GM12878 (cell line): Measurements from ENCODE around the gene CD58. TPM values are rescaled to one million over a fixed set of nuclear protein-coding genes. Genes with fewer than 3 reads are reported as not detected.
A peak's percentile ranks its signal among the peaks of the same experiment; 100 is the strongest.

ENCODE experiments used
- ATAC-seq: fragments of 200-7000 bp; cut with Tn5 transposase; 3 replicates; pipeline ENCODE4 v1.9.1; 2020; ENCODE audit warnings: mild to moderate bottlenecking, moderate library complexity
- BruUV-seq: library from RNA; stranded (reverse); fragments of 400-500 nt; replicated peaks from 2 replicates; lab custom pipeline; 2021; lab: Mats Ljungman, UMichigan
- CTCF ChIA-PET: fragments of 300-600 bp; sonication (Branson Sonifier 250); formaldehyde crosslinking; extraction: SDS; loops from one replicate; lab custom pipeline; 2021; ENCODE audit warnings: inconsistent platforms; lab: Yijun Ruan, JAX
- POLR2A ChIA-PET: fragments of 350-600 bp; formaldehyde crosslinking; extraction: SDS; loops from one replicate; lab custom pipeline; 2021; ENCODE audit warnings: inconsistent platforms; lab: Charles Lee
- RAD21 ChIA-PET: fragments of 300-600 bp; sonication (Branson Sonifier 250); formaldehyde crosslinking; loops from one replicate; lab custom pipeline; 2023; ENCODE audit warnings: antibody characterized with exemption; ENCODE audit not compliant: unreplicated experiment; lab: Charles Lee
- SMC1A ChIA-PET: fragments of 300-600 bp; sonication (Branson Sonifier 250); formaldehyde crosslinking; loops from one replicate; lab custom pipeline; 2023; ENCODE audit not compliant: unreplicated experiment, uncharacterized antibody; lab: Charles Lee
- DNase-seq: peaks from one replicate; pipeline ENCODE4 v3.0.0-alpha.2; 2011; ENCODE audit warnings: low read depth, low spot score
- FAIRE-seq: peaks from 3 replicates; lab custom pipeline; 2011; peaks lifted over from hg19 to GRCh38; lab: Jason Lieb, UNC
- H2AFZ ChIP-seq: 2 replicates; pipeline ENCODE4 v1.6.0; 2011; ENCODE audit warnings: low read depth, low read length, control low read depth; ENCODE audit not compliant: control insufficient read depth
- H3K27ac ChIP-seq: 2 replicates; pipeline ENCODE4 v1.5.1; 2011; ENCODE audit warnings: control low read depth; ENCODE audit not compliant: control insufficient read depth, insufficient read depth
- H3K27me3 ChIP-seq, 2 experiments: replicated peaks in 1 of 2; 2 replicates each; pipeline versions ENCODE4 v1.6.0 to v1.6.1; 2011; ENCODE audit warnings: low read length in 1 of 2; ENCODE audit not compliant: control insufficient read depth in 2 of 2, insufficient read depth in 2 of 2
- H3K36me3 ChIP-seq, 2 experiments: 2 replicates each; pipeline ENCODE4 v1.5.1; 2011; ENCODE audit warnings: low read length in 1 of 2; ENCODE audit not compliant: control insufficient read depth in 2 of 2, insufficient read depth in 2 of 2
- H3K4me1 ChIP-seq: 2 replicates; pipeline ENCODE4 v1.6.1; 2011; ENCODE audit warnings: mild to moderate bottlenecking, low read length, moderate library complexity, mixed read lengths; ENCODE audit not compliant: control insufficient read depth, insufficient read depth
- H3K4me2 ChIP-seq: 2 replicates; pipeline ENCODE4 v1.6.0; 2011; ENCODE audit warnings: control low read depth; ENCODE audit not compliant: control insufficient read depth, insufficient read depth
- H3K4me3 ChIP-seq: fragments of 200-600 bp; sonication (generic); 2 replicates; pipeline ENCODE4 v1.5.1; 2016
- H3K79me2 ChIP-seq: 2 replicates; pipeline ENCODE4 v1.6.0; 2011; ENCODE audit warnings: low read length; ENCODE audit not compliant: control insufficient read depth, insufficient read depth
- H3K9ac ChIP-seq: 2 replicates; pipeline ENCODE4 v1.8.0; 2011; ENCODE audit warnings: low read length, control low read depth, mixed read lengths; ENCODE audit not compliant: control insufficient read depth, insufficient read depth
- H3K9me3 ChIP-seq: replicated peaks from 3 replicates; pipeline ENCODE4 v1.5.1; 2011; ENCODE audit warnings: mild to moderate bottlenecking, low read length; ENCODE audit not compliant: control insufficient read depth, insufficient read depth
- H4K20me1 ChIP-seq: 2 replicates; pipeline ENCODE4 v1.6.0; 2011; ENCODE audit not compliant: control insufficient read depth, insufficient read depth
- ATF7 ChIP-seq: fragments of 450-650 bp; IDR thresholded peaks from 2 replicates; pipeline ENCODE4 v1.6.1; 2016; ENCODE audit warnings: low read depth, mild to moderate bottlenecking
- BCL11A ChIP-seq: IDR thresholded peaks from 2 replicates; pipeline ENCODE4 v1.6.1; 2011; ENCODE audit warnings: low read depth, low read length
- BCL3 ChIP-seq: IDR thresholded peaks from 2 replicates; pipeline ENCODE4 v1.6.1; 2011; ENCODE audit warnings: borderline replicate concordance, low read depth, mild to moderate bottlenecking, moderate library complexity, low read length; ENCODE audit not compliant: insufficient read depth, poor library complexity, severe bottlenecking
- BHLHE40 ChIP-seq, 2 experiments: fragments of 450-650 bp in 1 of 2; IDR thresholded peaks; 2 replicates each; pipeline ENCODE4 v1.6.1; 2011 to 2017; ENCODE audit warnings: low read depth in 2 of 2, borderline replicate concordance in 1 of 2, improper control_type of control experiment in 1 of 2, low read length in 1 of 2, mild to moderate bottlenecking in 1 of 2
- EED ChIP-seq: sonication (generic); IDR thresholded peaks from 2 replicates; pipeline ENCODE4 v1.6.1; 2016; ENCODE audit warnings: antibody characterized with exemption, low read depth
- EP300 ChIP-seq, 2 experiments: fragments of 150-350 bp in 1 of 2; IDR thresholded peaks; 2 replicates each; pipeline ENCODE4 v1.6.1; 2011 to 2012; ENCODE audit warnings: low read depth in 2 of 2, low read length in 2 of 2, borderline replicate concordance in 1 of 2, improper control_type of control experiment in 1 of 2, inconsistent platforms in 1 of 2; ENCODE audit not compliant: control insufficient read depth in 1 of 2
- EZH2 ChIP-seq: IDR thresholded peaks from 2 replicates; pipeline ENCODE4 v1.6.1; 2012; ENCODE audit warnings: low read depth, mild to moderate bottlenecking, control low read depth, inconsistent platforms, low read length, borderline replicate concordance; ENCODE audit not compliant: control insufficient read depth
- IKZF1 ChIP-seq: fragments of 450-650 bp; conservative IDR thresholded peaks from 2 replicates; pipeline ENCODE4 v1.6.1; 2017; ENCODE audit warnings: antibody characterized with exemption, mild to moderate bottlenecking
- IKZF2 ChIP-seq, 2 experiments: fragments of 450-650 bp; IDR thresholded peaks; 2 replicates each; pipeline ENCODE4 v1.6.1; 2017; ENCODE audit warnings: mild to moderate bottlenecking in 2 of 2, moderate library complexity in 2 of 2
- JUNB ChIP-seq: IDR thresholded peaks from 2 replicates; pipeline ENCODE4 v1.6.1; 2016; ENCODE audit warnings: antibody characterized with exemption, mild to moderate bottlenecking
- NFIC ChIP-seq: IDR thresholded peaks from 2 replicates; pipeline ENCODE4 v1.6.1; 2012; ENCODE audit warnings: low read depth, mild to moderate bottlenecking, inconsistent platforms, low read length, moderate library complexity
- PML ChIP-seq: IDR thresholded peaks from 2 replicates; pipeline ENCODE4 v1.6.1; 2012; ENCODE audit warnings: low read length, inconsistent platforms
- POLR2AphosphoS5 ChIP-seq: IDR thresholded peaks from 2 replicates; pipeline ENCODE4 v1.6.1; 2011; ENCODE audit warnings: mild to moderate bottlenecking, low read length, inconsistent platforms
- RELB ChIP-seq: fragments of 450-650 bp; IDR thresholded peaks from 2 replicates; pipeline ENCODE4 v1.6.1; 2017; ENCODE audit warnings: low read depth, mild to moderate bottlenecking, moderate library complexity
- YY1 ChIP-seq: IDR thresholded peaks from 2 replicates; pipeline ENCODE4 v1.6.1; 2011; ENCODE audit warnings: low read depth, mild to moderate bottlenecking, low read length
- ZBED1 ChIP-seq: IDR thresholded peaks from 2 replicates; pipeline ENCODE4 v1.6.1; 2016; ENCODE audit warnings: borderline replicate concordance
- ZNF274 ChIP-seq: IDR thresholded peaks from one replicate; pipeline ENCODE4 v1.8.0; 2011; ENCODE audit not compliant: insufficient read length, insufficient read depth
- WGBS: methylation state at CpG from one replicate; pipeline ENCODE4 v1.1.6; 2016; ENCODE audit warnings: low lambda C conversion rate; ENCODE audit not compliant: insufficient replicate concordance, insufficient coverage; ENCODE audit errors: missing lambda C conversion rate; 5-methylcytosine and 5-hydroxymethylcytosine counted together
- in situ Hi-C: fragments of 300-500 bp; cut with MboI; formaldehyde crosslinking; loops from 9 replicates; pipeline ENCODE4 v1.14.3; 2018; ENCODE audit warnings: mixed read lengths
- intact Hi-C: fragments of 100-400 bp; cut with micrococcal nuclease; formaldehyde crosslinking; loops from one replicate; pipeline ENCODE4 v1.14.2; 2022; ENCODE audit not compliant: unreplicated experiment
- polyA plus RNA-seq, 11 experiments: library from polyadenylated mRNA; depleted of rRNA in 4 of 11; unstranded in 6 of 11; stranded (reverse) in 5 of 11; fragments of >200 nt; fragmentation: Nextera tagmentation in 4 of 11; fragmentation: Illumina TruSeq in 1 of 11; extraction: Ambion mirVana in 4 of 11; extraction: Trizol in 1 of 11; gene quantifications; 1 replicate in 1 of 11; 2 replicates in 10 of 11; pipeline versions ENCODE4 v1.2.1 to v1.2.3, GENCODE V29; 2011 to 2016; ENCODE audit warnings: inconsistent platforms in 2 of 11, missing spikeins in 2 of 11, low read depth in 1 of 11
- total RNA-seq, 4 experiments: library from RNA; depleted of rRNA in 3 of 4; stranded (reverse); fragments of >200 nt in 3 of 4; fragmentation: Illumina TruSeq in 1 of 4; extraction: Trizol in 1 of 4; gene quantifications; 2 replicates each; pipeline versions ENCODE4 v1.2.1 to v1.2.3, GENCODE V29; 2013 to 2021

Gene CD58
- total and polyA plus RNA-seq, 10 of the 15 experiments (the other 5 are each of a cell fraction or from before 2014, with no cell fraction given), result 70.4 to 252 (median 129) TPM

- ChIA-PET POLR2A (interaction anchor here (1.3 to 1.7 kb wide), 3 partner anchors 29 to 60 kb away, joined by 3 to 5 read pairs (median 4); no protein-coding TSS in a partner anchor), CTCF (interaction anchor here (0.7 to 1.7 kb wide), 4 partner anchors 10 to 803 kb away, joined by 3 to 5 read pairs (median 4); no protein-coding TSS in a partner anchor), SMC1A (interaction anchor here (1.1 to 2.6 kb wide), 5 partner anchors 25 to 60 kb away, joined by 3 to 9 read pairs (median 5); no protein-coding TSS in a partner anchor), RAD21 (interaction anchor here (1.0 to 1.2 kb wide), 5 partner anchors 32 to 65 kb away, joined by 3 to 6 read pairs (median 3); no protein-coding TSS in a partner anchor)
- peak overlapping the region; percentile 35; the same call in 1 of the 2 replicates for H3K9ac ChIP-seq
- H3K9me3 ChIP-seq, result no peaks in the 10 kb centered on the region; the same call in 2 of the 3 replicates
- H3K27ac ChIP-seq, result peak overlapping the region; percentile 70
- H3K4me3 ChIP-seq, result no peak overlapping the region
- FAIRE-seq (peak; percentile 52), DNase-seq (no peak), ATAC-seq (peak; percentile 75)
- BruUV-seq, result no TSS peak
- H2AFZ ChIP-seq, result no peak overlapping the region
- H3K36me3 ChIP-seq, result peaks cover 6 to 10% of the 10 kb centered on the region in 2 experiments
- in situ Hi-C loops, result no loop called here
- no peaks in the 10 kb centered on the region for H3K27me3 ChIP-seq
- H3K4me1 ChIP-seq, result peaks cover 55% of the 10 kb centered on the region
- intact Hi-C loops, result no loop called here
- peak overlapping the region; percentile 41 for H3K4me2 ChIP-seq
- H3K79me2 ChIP-seq, result no peaks in the 10 kb centered on the region; the same call in 1 of the 2 replicates
- H4K20me1 ChIP-seq, result no peaks in the 10 kb centered on the region
- 15% methylated on average over 3 of the region's 3 CpGs for WGBS
- TF ChIP-seq EED (peak; percentile 35; the same call in 1 of the 2 replicates), BHLHE40 (IDR thresholded peaks at IDR 0.05; ENCODE audit: borderline replicate concordance in 1 of 2, low read depth in 2 of 2, low read length in 1 of 2) (no peak), PML (0 out of 2 replicates have a peak, but pooled peaks have one; percentile 34), JUNB (peak; percentile 46; the same call in 1 of the 2 replicates), RELB (0 out of 2 replicates have a peak, but pooled peaks have one; percentile 20), IKZF1 (0 out of 2 replicates have a peak, but pooled peaks have one; percentile 55), ZBED1 (0 out of 2 replicates have a peak, but pooled peaks have one; percentile 6), BCL11A (no peak), EP300 (IDR thresholded peaks at IDR 0.05; ENCODE audit: borderline replicate concordance in 1 of 2, control insufficient read depth in 1 of 2, low read depth in 2 of 2, low read length in 2 of 2) (peak in 1 of 2 experiments; percentile 19; a peak in 1 of 4 replicates), POLR2AphosphoS5 (0 out of 2 replicates have a peak, but pooled peaks have one; percentile 31), ZNF274 (no peak), YY1 (no peak), IKZF2 (IDR thresholded peaks at IDR 0.05) (peak; percentile 63 to 67; a peak in 3 of 4 replicates), BCL3 (peak; percentile 4), EZH2 (no peak), ATF7 (peak; percentile 63; the same call in 1 of the 2 replicates), NFIC (peak; percentile 6; the same call in 1 of the 2 replicates)
Observed at GRCh38 chr1:116508984-116509980, 61.5 kb downstream of the CD58 start.
